T-helper 22 cell (primary cell): ENCODE data around the gene KIF1B.
"Not testable (repeated sequence)": the region's sequence is repeated elsewhere in the genome, so short reads cannot be mapped to it uniquely, and the experiment has no call there.

Experiments
- DNase-seq: peaks from one replicate; pipeline ENCODE4 v3.0.0-alpha.2; 2020; ENCODE audit warnings: low read depth

Gene KIF1B

DNA sequence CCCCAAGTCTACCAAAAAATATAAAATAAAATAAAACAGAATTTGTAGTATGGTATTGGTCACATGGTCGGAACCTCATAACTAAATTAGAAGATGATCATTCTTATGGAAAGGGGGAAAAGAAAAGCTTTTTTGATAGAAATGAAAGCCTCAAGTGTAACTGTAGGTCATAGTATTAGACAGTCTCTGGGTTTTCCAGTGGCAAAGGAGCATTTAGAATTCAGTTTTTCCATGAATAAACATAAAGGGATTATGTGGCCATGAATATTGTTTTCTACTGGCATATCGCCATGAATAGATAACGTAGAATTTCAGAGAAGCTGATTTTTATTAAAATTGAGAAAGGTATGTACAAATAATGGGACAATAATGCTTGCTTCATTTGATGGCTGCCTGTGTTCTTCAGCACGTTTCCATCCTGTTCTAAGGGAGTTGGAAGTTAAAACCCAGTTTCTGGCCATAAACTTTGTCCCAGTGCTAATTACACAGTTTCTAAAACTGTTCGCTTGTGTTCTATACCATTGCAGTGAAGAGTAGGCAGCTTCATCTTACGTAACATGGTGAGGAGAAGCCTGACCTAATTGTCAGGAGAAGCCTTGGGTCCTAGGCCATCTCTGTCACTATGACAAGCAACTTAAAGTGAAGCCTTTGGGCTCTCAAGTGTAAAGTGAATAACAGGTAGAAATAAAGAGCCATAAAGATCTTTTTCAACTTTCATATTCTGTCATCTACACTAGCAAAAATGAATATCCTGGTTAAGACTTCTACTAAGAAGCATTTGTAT lies 118.0 kb downstream of the KIF1B start:
- DNase-seq, result no peak

GRCh38 chr1:10337436-10337835 lies 127.1 kb downstream of the KIF1B start:
- DNase-seq, result no peak

- no peak for DNase-seq
Measured at GRCh38 chr1:10338047-10338446, 127.7 kb downstream of the KIF1B start.

DNA sequence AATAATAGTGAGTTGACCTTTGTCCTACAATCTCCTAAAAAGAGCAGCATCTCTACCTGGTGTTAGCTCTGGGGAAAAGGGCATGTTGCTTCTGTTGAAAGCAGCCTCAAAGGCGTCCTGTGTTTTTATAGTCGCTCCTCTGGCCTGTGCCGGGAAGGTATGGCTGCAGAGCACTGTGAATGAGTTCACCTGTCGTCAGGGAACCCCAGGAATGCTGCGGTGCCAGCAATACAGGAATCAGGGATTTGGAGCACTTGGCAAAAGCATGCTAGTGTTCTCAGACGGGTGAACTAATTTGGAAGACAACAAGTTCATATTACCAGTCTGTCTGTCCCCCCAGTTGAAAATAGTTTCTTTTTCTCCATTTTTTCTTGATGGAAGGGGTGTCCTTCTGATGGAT lies 128.2 kb downstream of the KIF1B start:
- no peak for DNase-seq

GRCh38 chr1:10339036-10339567 lies 128.7 kb downstream of the KIF1B start:
- no peak for DNase-seq

- no peak for DNase-seq
Measured at GRCh38 chr1:10339815-10340214, 129.4 kb downstream of the KIF1B start.

GRCh38 chr1:10340930-10341590 lies 130.7 kb downstream of the KIF1B start:
- DNase-seq, result no peak

DNA sequence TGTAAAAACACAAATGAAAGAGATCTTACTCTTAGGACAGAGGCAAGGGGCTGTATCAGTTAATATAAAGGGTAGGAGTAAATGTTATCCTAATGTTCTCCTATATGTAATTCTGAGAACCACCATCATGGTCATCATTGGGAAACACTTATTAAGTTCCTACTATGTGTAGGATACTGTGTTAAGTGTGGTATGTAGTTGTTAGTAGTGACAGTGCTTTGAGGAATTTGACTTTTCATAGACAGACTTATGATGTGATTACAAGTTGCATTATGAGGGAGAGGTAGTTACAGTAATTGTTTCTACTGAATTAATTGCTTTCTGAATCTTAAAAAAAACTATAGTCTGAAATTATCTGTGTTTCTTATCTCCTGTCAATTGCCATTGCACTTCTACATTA lies 136.7 kb downstream of the KIF1B start:
- no peak for DNase-seq

DNA sequence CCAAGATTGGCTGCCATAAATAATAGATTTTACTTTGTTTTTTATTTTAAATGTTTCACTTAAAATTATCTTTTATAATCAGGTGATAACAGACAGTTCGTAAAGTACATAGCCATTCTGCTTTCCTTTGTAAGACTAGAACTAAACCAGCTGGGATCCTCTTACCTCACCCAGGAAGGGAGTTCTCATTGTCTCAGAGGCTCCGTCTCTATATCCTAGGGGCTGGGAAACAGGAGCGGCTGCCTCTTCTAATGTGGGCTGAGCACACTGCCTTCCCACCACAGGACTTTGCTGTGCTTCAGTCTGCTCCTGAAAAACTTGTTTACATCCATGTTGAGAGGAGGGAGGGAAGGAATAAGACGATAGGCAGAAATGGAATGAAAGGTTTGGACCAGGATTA lies 142.9 kb downstream of the KIF1B start:
- DNase-seq, result no peak

DNA sequence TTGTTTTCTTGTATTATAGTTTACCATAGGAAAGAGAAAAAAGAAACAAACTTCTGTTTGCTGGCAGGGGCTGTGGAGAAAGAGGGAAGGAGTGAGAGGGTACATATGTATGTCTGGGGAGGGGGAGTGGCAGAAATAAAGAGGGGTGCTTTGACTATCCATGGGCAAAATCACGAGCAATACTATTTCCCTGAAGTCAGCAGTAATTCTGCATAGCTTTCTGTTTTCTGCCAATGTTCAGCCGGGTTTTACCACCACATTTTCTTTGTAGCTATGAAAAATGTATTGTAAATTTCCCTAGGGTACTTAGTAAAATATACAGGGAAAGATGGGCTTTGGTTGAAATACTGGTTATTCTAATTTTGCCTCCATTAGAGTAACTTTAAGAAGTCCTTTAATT lies 143.3 kb downstream of the KIF1B start:
- DNase-seq, result no peak

- DNase-seq, result no peak
Measured at GRCh38 chr1:10360045-10360444, 149.7 kb downstream of the KIF1B start.

- no peak for DNase-seq
Measured at GRCh38 chr1:10361515-10361914, 151.1 kb downstream of the KIF1B start.

DNA sequence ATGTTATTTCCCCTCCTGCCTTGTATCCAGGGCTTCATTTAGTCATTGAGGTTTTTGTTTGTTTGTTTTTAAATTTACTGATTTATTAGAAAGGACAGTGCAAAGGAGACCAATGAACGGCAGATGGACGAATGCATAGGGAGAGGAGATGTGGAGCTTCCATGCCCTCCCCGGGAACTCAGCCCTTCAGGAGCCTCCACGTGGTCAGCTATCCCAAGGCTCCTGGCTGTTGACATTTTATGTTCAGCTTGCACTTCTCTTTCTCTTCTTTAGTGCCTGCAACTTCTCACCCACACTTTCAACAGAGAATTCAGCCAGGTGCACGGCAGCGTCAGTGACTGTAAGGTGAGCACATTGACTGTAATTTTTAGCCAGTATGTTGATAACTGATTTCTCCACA lies 157.8 kb downstream of the KIF1B start:
- DNase-seq, result no peak

DNA sequence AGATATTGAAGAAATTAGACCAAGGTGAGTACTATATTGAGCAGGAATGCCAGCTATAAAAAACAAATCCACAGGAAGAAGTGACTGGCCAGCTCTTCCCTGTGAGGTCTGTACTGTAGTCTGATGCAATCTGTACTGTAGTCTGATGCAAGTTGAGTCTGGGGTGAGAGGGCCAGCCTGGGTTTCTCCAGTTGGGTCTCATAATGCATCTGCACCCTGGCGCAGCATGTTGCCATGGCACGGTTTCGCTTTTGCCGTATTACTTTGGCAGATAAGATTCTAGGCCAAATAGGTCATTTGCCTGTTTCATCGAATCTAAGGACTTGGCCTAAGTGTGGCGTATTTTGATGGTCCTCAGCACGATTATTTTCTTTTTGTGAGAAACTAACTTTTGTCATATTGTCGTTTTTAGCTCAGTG lies 164.1 kb downstream of the KIF1B start:
- no peak for DNase-seq

DNA sequence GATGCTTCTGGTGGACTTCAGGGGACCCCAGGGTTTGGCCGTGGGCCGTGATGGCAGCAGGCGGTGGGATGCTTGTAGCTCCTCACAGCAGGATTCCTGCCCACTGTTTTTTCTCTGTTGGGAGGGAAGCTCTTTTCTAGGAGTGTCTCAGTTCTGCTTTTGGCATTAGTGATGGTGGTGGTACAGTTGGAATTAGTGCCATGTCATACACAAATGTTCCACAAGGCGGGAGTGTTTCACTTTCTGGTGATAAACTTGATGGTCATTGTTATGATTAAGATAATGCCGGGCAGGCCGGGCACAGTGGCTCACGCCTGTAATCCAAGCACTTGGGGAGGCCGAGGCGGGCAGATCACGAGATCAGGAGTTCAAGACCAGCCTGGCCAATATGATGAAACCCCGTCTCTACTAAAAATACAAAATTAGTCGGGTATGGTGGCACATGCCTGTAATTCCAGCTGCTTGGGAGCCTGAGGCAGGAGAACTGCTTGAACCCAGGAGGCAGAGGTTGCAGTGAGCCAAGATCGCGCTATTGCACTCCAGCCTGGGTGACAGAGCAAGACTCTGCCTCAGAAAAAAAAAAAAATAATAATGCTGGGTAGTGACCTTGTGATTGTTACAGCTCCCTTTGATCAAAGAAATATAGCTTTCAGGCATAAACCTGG lies 167.1 kb downstream of the KIF1B start:
- not testable (repeated sequence) for DNase-seq

DNA sequence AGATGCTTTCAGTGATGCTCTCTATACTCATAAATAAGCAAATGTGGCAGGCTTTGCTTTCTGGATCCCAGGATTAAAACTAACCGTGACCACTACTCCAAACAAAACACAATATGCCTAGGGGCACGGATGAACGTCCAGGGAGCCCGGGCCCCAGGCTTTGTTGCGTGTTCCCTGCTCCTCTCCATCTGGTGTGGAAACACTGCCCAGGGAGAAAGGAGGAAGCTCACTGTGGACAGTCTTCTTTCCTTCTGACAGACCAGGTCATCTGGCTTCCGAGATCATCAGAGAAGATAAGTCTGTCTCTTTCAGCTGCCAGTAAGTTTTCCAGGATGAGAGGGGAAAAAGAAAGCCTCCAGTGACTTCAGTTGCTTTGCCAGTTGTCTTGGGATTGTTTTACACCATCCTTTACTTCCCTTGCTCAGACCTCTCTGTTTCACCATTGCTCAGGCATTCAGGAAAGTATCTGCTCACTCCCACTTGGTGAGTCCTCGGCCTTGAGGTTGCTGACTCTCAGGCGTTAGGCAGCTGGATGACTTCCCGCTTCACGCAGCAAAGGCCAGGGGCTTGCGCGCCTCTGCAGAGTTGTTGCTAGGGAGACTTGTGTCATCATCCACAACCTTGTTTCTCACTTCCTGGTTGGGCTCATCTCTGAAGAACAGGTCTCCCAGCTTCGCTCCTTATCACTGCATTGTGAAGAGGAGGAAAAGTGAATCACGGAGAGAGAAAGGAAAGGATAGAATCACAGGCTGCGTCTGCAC lies 167.9 kb downstream of the KIF1B start:
- no peak for DNase-seq

GRCh38 chr1:10379101-10379620 lies 168.8 kb downstream of the KIF1B start:
- DNase-seq, result no peak

GRCh38 chr1:10379676-10380075 lies 169.3 kb downstream of the KIF1B start:
- DNase-seq, result no peak

- no peak for DNase-seq
Measured at GRCh38 chr1:10380594-10381275, 170.4 kb downstream of the KIF1B start.

GRCh38 chr1:10383630-10384029 lies 173.3 kb downstream of the KIF1B start:
- no peak for DNase-seq

GRCh38 chr1:10384219-10384618 lies 173.8 kb downstream of the KIF1B start:
- DNase-seq, result no peak
